T-helper 1 cell treated with Interleukin-12 subunit alpha and Interleukin-12 subunit beta and Interleukin-4 antibody, amounts not matched to agents 30 μg/mL and 1 μg/mL, for 36 hours (primary cell): Measurements from ENCODE around the gene SCP2.
"Not testable (repeated sequence)": the region's sequence is repeated elsewhere in the genome, so short reads cannot be mapped to it uniquely, and the experiment has no call there.

Source experiments
- H3K27ac Mint-ChIP-seq: one replicate; pipeline ENCODE4 v1.8.0; 2021; ENCODE audit warnings: mild to moderate bottlenecking, mixed read lengths
- H3K27me3 Mint-ChIP-seq: one replicate; pipeline ENCODE4 v1.8.0; 2021; ENCODE audit warnings: low read depth, mixed read lengths
- H3K36me3 Mint-ChIP-seq: one replicate; pipeline ENCODE4 v1.8.0; 2021; ENCODE audit warnings: low read depth, mixed read lengths
- H3K4me1 Mint-ChIP-seq: one replicate; pipeline ENCODE4 v1.8.0; 2021; ENCODE audit warnings: low read depth, mixed read lengths
- H3K4me3 Mint-ChIP-seq: one replicate; pipeline ENCODE4 v1.8.0; 2021; ENCODE audit warnings: mild to moderate bottlenecking, moderate library complexity, mixed read lengths
- H3K9me3 Mint-ChIP-seq: one replicate; pipeline ENCODE4 v1.8.0; 2021; ENCODE audit warnings: mixed read lengths

Gene SCP2

GRCh38 chr1:52926864-52927211, 238 bp upstream of the SCP2 start:
- H3K4me3 Mint-ChIP-seq = peak overlapping the region; percentile 92
- peaks cover 6% of the 10 kb centered on the region for H3K36me3 Mint-ChIP-seq
- H3K4me1 Mint-ChIP-seq = peaks cover 17% of the 10 kb centered on the region
- H3K27me3 Mint-ChIP-seq = peaks cover 9% of the 10 kb centered on the region
- peak overlapping the region; percentile 33 for H3K27ac Mint-ChIP-seq
- no peaks in the 10 kb centered on the region for H3K9me3 Mint-ChIP-seq

GRCh38 chr1:52928015-52928404, 934 bp downstream of the SCP2 start:
- H3K27ac Mint-ChIP-seq = peak overlapping the region; percentile 78
- H3K9me3 Mint-ChIP-seq = no peaks in the 10 kb centered on the region
- H3K36me3 Mint-ChIP-seq = peaks cover 6% of the 10 kb centered on the region
- peak overlapping the region; percentile 92 for H3K4me3 Mint-ChIP-seq
- peaks cover 9% of the 10 kb centered on the region for H3K27me3 Mint-ChIP-seq
- peaks cover 14% of the 10 kb centered on the region for H3K4me1 Mint-ChIP-seq

- no peak overlapping the region for H3K27ac Mint-ChIP-seq
- no peak overlapping the region for H3K4me3 Mint-ChIP-seq
- peaks cover 6% of the 10 kb centered on the region for H3K36me3 Mint-ChIP-seq
- H3K4me1 Mint-ChIP-seq = peaks cover 14% of the 10 kb centered on the region
- H3K27me3 Mint-ChIP-seq = peaks cover 9% of the 10 kb centered on the region
- H3K9me3 Mint-ChIP-seq = no peaks in the 10 kb centered on the region
These were observed 1.9 kb downstream of the SCP2 start for GRCh38 chr1:52929019-52929418.

GRCh38 chr1:52937433-52938182, 10.5 kb downstream of the SCP2 start:
- no peak overlapping the region for H3K4me3 Mint-ChIP-seq
- H3K27ac Mint-ChIP-seq = no peak overlapping the region
- H3K4me1 Mint-ChIP-seq = no peaks in the 10 kb centered on the region
- peaks cover 6% of the 10 kb centered on the region for H3K36me3 Mint-ChIP-seq
- no peaks in the 10 kb centered on the region for H3K27me3 Mint-ChIP-seq
- H3K9me3 Mint-ChIP-seq = no peaks in the 10 kb centered on the region

GRCh38 chr1:52938183-52938451, 11.0 kb downstream of the SCP2 start:
- Mint-ChIP-seq H3K36me3 (peaks cover 6% of the 10 kb centered on the region), H3K4me1 (no peaks in the 10 kb centered on the region), H3K4me3 (no peak overlapping the region), H3K9me3 (no peaks in the 10 kb centered on the region), H3K27ac (no peak overlapping the region), H3K27me3 (no peaks in the 10 kb centered on the region)

GRCh38 chr1:52943876-52944416, 16.9 kb downstream of the SCP2 start:
- Mint-ChIP-seq H3K9me3 (no peaks in the 10 kb centered on the region), H3K4me3 (no peak overlapping the region), H3K27me3 (no peaks in the 10 kb centered on the region), H3K36me3 (peaks cover 9% of the 10 kb centered on the region), H3K27ac (no peak overlapping the region), H3K4me1 (no peaks in the 10 kb centered on the region)

GRCh38 chr1:52944566-52944965, 17.5 kb downstream of the SCP2 start:
- Mint-ChIP-seq H3K36me3 (peaks cover 14% of the 10 kb centered on the region), H3K9me3 (peaks cover 4% of the 10 kb centered on the region), H3K27ac (no peak overlapping the region), H3K4me1 (no peaks in the 10 kb centered on the region), H3K27me3 (no peaks in the 10 kb centered on the region), H3K4me3 (no peak overlapping the region)

- Mint-ChIP-seq H3K36me3 (peaks cover 13% of the 10 kb centered on the region), H3K27ac (no peak overlapping the region), H3K4me3 (no peak overlapping the region), H3K4me1 (no peaks in the 10 kb centered on the region), H3K9me3 (peaks cover 4% of the 10 kb centered on the region), H3K27me3 (no peaks in the 10 kb centered on the region)
These were observed 20.4 kb downstream of the SCP2 start for GRCh38 chr1:52947490-52947889.

- not testable (repeated sequence) for H3K27ac Mint-ChIP-seq
These were observed 22.5 kb downstream of the SCP2 start for GRCh38 chr1:52949602-52950001.

GRCh38 chr1:52952112-52952511, 25.0 kb downstream of the SCP2 start:
- Mint-ChIP-seq H3K27me3 (no peaks in the 10 kb centered on the region), H3K4me1 (no peaks in the 10 kb centered on the region), H3K4me3 (no peak overlapping the region), H3K9me3 (peaks cover 4% of the 10 kb centered on the region), H3K27ac (no peak overlapping the region), H3K36me3 (peaks cover 17% of the 10 kb centered on the region)

More at GRCh38 chr1:52949602-52950001, 22.5 kb downstream of the SCP2 start:
- not testable (repeated sequence) for H3K9me3 Mint-ChIP-seq, H3K4me3 Mint-ChIP-seq, H3K27me3 Mint-ChIP-seq, H3K4me1 Mint-ChIP-seq
- peaks cover 14% of the 10 kb centered on the region for H3K36me3 Mint-ChIP-seq

GRCh38 chr1:52955129-52955970, 28.3 kb downstream of the SCP2 start:
- Mint-ChIP-seq H3K36me3 (peaks cover 12% of the 10 kb centered on the region), H3K27me3 (no peaks in the 10 kb centered on the region), H3K4me3 (no peak overlapping the region), H3K4me1 (no peaks in the 10 kb centered on the region), H3K9me3 (no peaks in the 10 kb centered on the region), H3K27ac (no peak overlapping the region)

- Mint-ChIP-seq H3K27me3 (no peaks in the 10 kb centered on the region), H3K27ac (no peak overlapping the region), H3K9me3 (no peaks in the 10 kb centered on the region), H3K4me1 (no peaks in the 10 kb centered on the region), H3K36me3 (peaks cover 12% of the 10 kb centered on the region), H3K4me3 (no peak overlapping the region)
These were observed 36.0 kb downstream of the SCP2 start for GRCh38 chr1:52963101-52963500.

GRCh38 chr1:52967666-52968065, 40.6 kb downstream of the SCP2 start:
- H3K4me1 Mint-ChIP-seq = peaks cover 2% of the 10 kb centered on the region
- H3K4me3 Mint-ChIP-seq = no peak overlapping the region
- no peaks in the 10 kb centered on the region for H3K9me3 Mint-ChIP-seq
- no peak overlapping the region for H3K27ac Mint-ChIP-seq
- H3K36me3 Mint-ChIP-seq = no peaks in the 10 kb centered on the region
- H3K27me3 Mint-ChIP-seq = no peaks in the 10 kb centered on the region

GRCh38 chr1:52969234-52969633, 42.2 kb downstream of the SCP2 start:
- H3K27me3 Mint-ChIP-seq, H3K36me3 Mint-ChIP-seq, H3K4me3 Mint-ChIP-seq, H3K9me3 Mint-ChIP-seq, H3K4me1 Mint-ChIP-seq, H3K27ac Mint-ChIP-seq: not testable (repeated sequence)

- no peak overlapping the region for H3K27ac Mint-ChIP-seq
These were observed 43.1 kb downstream of the SCP2 start for GRCh38 chr1:52970149-52970548.

More at GRCh38 chr1:52970149-52970548, 43.1 kb downstream of the SCP2 start:
- H3K27me3 Mint-ChIP-seq = no peaks in the 10 kb centered on the region
- no peak overlapping the region for H3K4me3 Mint-ChIP-seq
- H3K36me3 Mint-ChIP-seq = no peaks in the 10 kb centered on the region
- H3K4me1 Mint-ChIP-seq = peaks cover 2% of the 10 kb centered on the region
- no peaks in the 10 kb centered on the region for H3K9me3 Mint-ChIP-seq
